IMR-90 (cell line): ENCODE data around the gene SMAD7. TPM values are rescaled to one million over a fixed set of nuclear protein-coding genes. Genes with fewer than 3 reads are reported as not detected.

ENCODE experiments used
- ATAC-seq: fragments of 200-7000 bp; cut with Tn5 transposase; 2 replicates; pipeline ENCODE4 v1.9.1; 2020; ENCODE audit warnings: low read depth, mild to moderate bottlenecking, moderate library complexity
- BruUV-seq: library from RNA; stranded (reverse); fragments of 400-500 nt; replicated peaks from 2 replicates; lab custom pipeline; 2021; lab: Mats Ljungman, UMichigan
- CTCF ChIA-PET: fragments of 300-600 bp; formaldehyde crosslinking; extraction: SDS; loops from one replicate; lab custom pipeline; 2021; ENCODE audit warnings: antibody characterized with exemption; lab: Yijun Ruan, JAX
- POLR2A ChIA-PET: fragments of 300-600 bp; sonication (Branson Sonifier 250); formaldehyde crosslinking; loops from one replicate; lab custom pipeline; 2022; ENCODE audit warnings: antibody characterized with exemption; ENCODE audit not compliant: unreplicated experiment; lab: Charles Lee
- DNase-seq: peaks from one replicate; pipeline ENCODE4 v3.0.0; 2013
- H2AFZ ChIP-seq: replicated peaks from 2 replicates; pipeline ENCODE3; 2013; ENCODE audit warnings: low read length, mild to moderate bottlenecking; ENCODE audit not compliant: poor library complexity
- H2AK5ac ChIP-seq: 2 replicates; pipeline ENCODE4 v1.6.1; 2013; ENCODE audit warnings: low read depth, low read length, inconsistent platforms
- H2AK9ac ChIP-seq: replicated peaks from 2 replicates; pipeline ENCODE3; 2013; ENCODE audit warnings: mild to moderate bottlenecking, low read depth, low read length, moderate library complexity; ENCODE audit not compliant: poor library complexity
- H2BK120ac ChIP-seq: 2 replicates; pipeline ENCODE4 v1.6.1; 2013; ENCODE audit warnings: low read depth, low read length, inconsistent platforms
- H2BK15ac ChIP-seq: 3 replicates; pipeline ENCODE4 v1.6.1; 2013; ENCODE audit warnings: low read depth, low read length, inconsistent platforms
- H2BK20ac ChIP-seq: 2 replicates; pipeline ENCODE4 v1.6.1; 2013; ENCODE audit warnings: low read depth, mild to moderate bottlenecking, inconsistent platforms, low read length, moderate library complexity
- H2BK5ac ChIP-seq: 2 replicates; pipeline ENCODE4 v1.6.1; 2013; ENCODE audit warnings: mild to moderate bottlenecking, low read depth, low read length, inconsistent platforms; ENCODE audit not compliant: poor library complexity, severe bottlenecking
- H3K14ac ChIP-seq: replicated peaks from 2 replicates; pipeline ENCODE4 v1.6.1; 2013; ENCODE audit warnings: low read depth, low read length, inconsistent platforms
- H3K18ac ChIP-seq: 2 replicates; pipeline ENCODE4 v1.6.1; 2013; ENCODE audit warnings: low read depth, low read length, control low read depth
- H3K23ac ChIP-seq: 2 replicates; pipeline ENCODE4 v1.6.1; 2013; ENCODE audit warnings: low read depth, low read length, inconsistent platforms
- H3K27ac ChIP-seq: 2 replicates; pipeline ENCODE4 v1.5.1; 2013; ENCODE audit warnings: mild to moderate bottlenecking, control low read depth, low read length; ENCODE audit not compliant: insufficient read depth
- H3K27me3 ChIP-seq: 2 replicates; pipeline ENCODE4 v1.6.1; 2013; ENCODE audit warnings: low read length; ENCODE audit not compliant: control insufficient read depth, insufficient read depth
- H3K36me3 ChIP-seq: 2 replicates; pipeline ENCODE4 v1.6.1; 2013; ENCODE audit warnings: low read length, mixed read lengths; ENCODE audit not compliant: control insufficient read depth, insufficient read depth
- H3K4ac ChIP-seq: 2 replicates; pipeline ENCODE4 v1.6.1; 2013; ENCODE audit warnings: low read depth, low read length, inconsistent platforms
- H3K4me1 ChIP-seq: 2 replicates; pipeline ENCODE4 v1.6.1; 2013; ENCODE audit warnings: low read length, mixed read lengths; ENCODE audit not compliant: control insufficient read depth, insufficient read depth
- H3K4me2 ChIP-seq: 2 replicates; pipeline ENCODE4 v1.6.1; 2013; ENCODE audit warnings: low read depth, mild to moderate bottlenecking, control low read depth, low read length, moderate library complexity
- H3K4me3 ChIP-seq: 2 replicates; pipeline ENCODE4 v1.5.1; 2013; ENCODE audit warnings: low read depth, mild to moderate bottlenecking, control low read depth, low read length, moderate library complexity; ENCODE audit not compliant: insufficient read depth
- H3K56ac ChIP-seq: 2 replicates; pipeline ENCODE4 v1.6.1; 2013; ENCODE audit warnings: low read length, inconsistent platforms; ENCODE audit not compliant: insufficient read depth; ENCODE audit errors: extremely low read depth
- H3K79me1 ChIP-seq, 2 experiments: 2 replicates each; pipeline ENCODE4 v1.6.1; 2013; ENCODE audit warnings: low read length in 2 of 2, inconsistent platforms in 1 of 2, low read depth in 1 of 2
- H3K9ac ChIP-seq: 2 replicates; pipeline ENCODE4 v1.6.1; 2013; ENCODE audit warnings: low read depth, low read length, control low read depth
- H3K9me1 ChIP-seq: 2 replicates; pipeline ENCODE4 v1.6.1; 2013; ENCODE audit warnings: low read length, inconsistent platforms; ENCODE audit not compliant: insufficient read depth
- H3K9me3 ChIP-seq: 2 replicates; pipeline ENCODE4 v1.6.1; 2013; ENCODE audit warnings: low read length; ENCODE audit not compliant: control insufficient read depth, insufficient read depth
- H4K20me1 ChIP-seq: 2 replicates; pipeline ENCODE4 v1.6.1; 2013; ENCODE audit warnings: low read length, inconsistent platforms; ENCODE audit not compliant: insufficient read depth
- H4K5ac ChIP-seq: 2 replicates; pipeline ENCODE4 v1.6.1; 2013; ENCODE audit warnings: mild to moderate bottlenecking, low read depth, low read length, control low read depth
- H4K8ac ChIP-seq, 2 experiments: 2 replicates each; pipeline ENCODE4 v1.6.1; 2013; ENCODE audit warnings: low read depth in 2 of 2, low read length in 2 of 2, control low read depth in 1 of 2, inconsistent platforms in 1 of 2
- H4K91ac ChIP-seq: 2 replicates; pipeline ENCODE4 v1.6.1; 2013; ENCODE audit warnings: low read depth, low read length, inconsistent platforms; ENCODE audit not compliant: insufficient read depth
- BHLHE40 ChIP-seq: fragments of 150-350 bp; IDR thresholded peaks from 2 replicates; pipeline ENCODE4 v1.6.1; 2016; ENCODE audit warnings: mild to moderate bottlenecking, low read depth, low read length
- CEBPB ChIP-seq: IDR thresholded peaks from 2 replicates; pipeline ENCODE4 v1.6.1; 2012; ENCODE audit warnings: low read depth, low read length, improper control_type of control experiment
- CHD1 ChIP-seq: IDR thresholded peaks from 2 replicates; pipeline ENCODE4 v1.6.1; 2012; ENCODE audit warnings: low read depth, low read length, improper control_type of control experiment
- MAFK ChIP-seq: IDR thresholded peaks from 2 replicates; pipeline ENCODE4 v1.6.1; 2012; ENCODE audit warnings: low read depth, low read length, improper control_type of control experiment
- MAZ ChIP-seq: IDR thresholded peaks from 2 replicates; pipeline ENCODE4 v1.6.1; 2012; ENCODE audit warnings: low read depth, mild to moderate bottlenecking, low read length, improper control_type of control experiment, moderate library complexity, borderline replicate concordance
- MXI1 ChIP-seq: IDR thresholded peaks from 2 replicates; pipeline ENCODE4 v1.6.1; 2012; ENCODE audit warnings: low read depth, mild to moderate bottlenecking, low read length, moderate library complexity, borderline replicate concordance
- POLR2A ChIP-seq: IDR thresholded peaks from 2 replicates; pipeline ENCODE4 v1.6.1; 2012; ENCODE audit warnings: mild to moderate bottlenecking, low read depth, low read length
- RAD21 ChIP-seq: IDR thresholded peaks from 2 replicates; pipeline ENCODE4 v1.6.1; 2012; ENCODE audit warnings: low read length, improper control_type of control experiment
- RCOR1 ChIP-seq: IDR thresholded peaks from 2 replicates; pipeline ENCODE4 v1.6.1; 2012; ENCODE audit warnings: mild to moderate bottlenecking, low read length, improper control_type of control experiment; ENCODE audit not compliant: insufficient replicate concordance
- RFX5 ChIP-seq: IDR thresholded peaks from 2 replicates; pipeline ENCODE4 v1.8.0; 2012; ENCODE audit warnings: low read depth, mild to moderate bottlenecking, low read length, moderate library complexity
- SMC3 ChIP-seq: fragments of 150-350 bp; IDR thresholded peaks from 2 replicates; pipeline ENCODE4 v1.6.1; 2016; ENCODE audit warnings: low read depth, mild to moderate bottlenecking, antibody characterized with exemption, low read length, moderate library complexity
- USF2 ChIP-seq: fragments of 150-350 bp; IDR thresholded peaks from 2 replicates; pipeline ENCODE4 v1.6.1; 2017; ENCODE audit warnings: mild to moderate bottlenecking, antibody characterized with exemption, low read length, low read depth
- WGBS, 2 experiments: methylation state at CpG; one replicate each; pipeline versions ENCODE4 v1.1.5 to v1.1.7; 2013; ENCODE audit warnings: missing lambda C conversion rate in 2 of 2; ENCODE audit not compliant: insufficient read length in 1 of 2; ENCODE audit errors: extremely low coverage in 2 of 2; 5-methylcytosine and 5-hydroxymethylcytosine counted together
- dilution Hi-C: fragments of 300-500 bp; cut with HindIII; formaldehyde crosslinking; loops from one replicate; pipeline ENCODE4 v1.14.3; 2018; ENCODE audit warnings: low sequenced_read_pairs; ENCODE audit not compliant: unreplicated experiment
- in situ Hi-C: fragments of 300-500 bp; cut with MboI; formaldehyde crosslinking; loops from 3 replicates; pipeline ENCODE4 v1.14.3; 2019; ENCODE audit warnings: low sequenced_read_pairs, inconsistent platforms, mixed read lengths
- intact Hi-C: fragments of 100-400 bp; cut with micrococcal nuclease; formaldehyde crosslinking; loops from 2 replicates; pipeline ENCODE4 v1.10.0; 2022
- polyA plus RNA-seq, 3 experiments: library from polyadenylated mRNA; depleted of rRNA; stranded (reverse); fragments of >200 nt; gene quantifications; 2 replicates each; pipeline ENCODE4 v1.2.3, GENCODE V29; 2012; ENCODE audit warnings: low replicate concordance in 1 of 3
- total RNA-seq: library from RNA; depleted of rRNA; stranded (reverse); fragments of >200 nt; gene quantifications from 2 replicates; pipeline ENCODE4 v1.2.3, GENCODE V29; 2012
- TF ChIP-seq, protein P1 (sequence below): fragments of 150-350 bp; IDR thresholded peaks from 2 replicates; pipeline ENCODE4 v1.6.1; 2016; ENCODE audit warnings: low read depth, mild to moderate bottlenecking, low read length, moderate library complexity, borderline replicate concordance

Gene SMAD7
- total and polyA plus RNA-seq, 2 of the 4 experiments (the other 2 are of a cell fraction) = 15.8 to 17.6 TPM

DNA sequence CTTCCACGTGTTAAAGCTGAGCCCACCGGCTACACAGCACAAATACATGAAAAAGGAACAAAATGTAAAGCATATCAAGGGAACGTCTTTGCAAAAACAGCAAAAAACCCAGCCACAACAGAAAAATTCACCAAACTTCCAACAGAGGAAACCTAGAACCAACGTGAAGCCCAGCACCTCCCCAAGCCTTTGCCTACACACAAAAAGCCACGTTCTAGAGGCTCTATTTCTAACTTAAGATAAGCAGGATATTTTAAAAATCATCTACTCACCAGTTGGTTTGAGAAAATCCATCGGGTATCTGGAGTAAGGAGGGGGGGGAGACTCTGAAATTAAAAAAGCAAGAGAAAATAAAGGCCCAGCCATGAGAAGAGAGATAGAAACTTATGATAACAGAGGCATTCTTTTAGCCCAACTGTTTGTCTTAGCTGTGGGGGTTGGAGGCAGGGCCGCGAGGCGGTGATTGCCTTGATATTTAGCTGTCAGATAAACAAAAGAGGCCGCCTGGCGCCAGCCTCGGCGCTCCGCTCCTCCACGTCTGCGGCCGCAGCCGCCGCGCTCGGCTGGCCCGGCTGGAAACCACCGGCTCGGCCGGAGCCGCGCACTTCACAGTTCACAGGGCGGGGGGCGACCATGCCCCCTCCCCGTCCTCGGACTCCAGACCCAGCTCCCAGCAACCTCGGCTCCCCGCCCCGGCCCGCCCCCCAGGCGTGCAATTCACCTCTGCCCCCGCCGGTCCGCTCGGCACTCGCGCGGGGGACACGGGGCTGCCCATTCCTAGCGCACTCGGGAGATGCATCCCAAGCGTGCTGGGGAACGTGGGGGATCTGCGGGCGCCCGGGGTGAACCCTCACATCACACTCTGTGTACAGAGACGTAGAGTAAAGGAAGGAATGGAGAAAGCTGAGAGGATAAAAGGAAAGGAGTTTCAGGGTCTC, 2.4 kb downstream of the SMAD7 start (continued):
- TF ChIP-seq RFX5 (no peak), MXI1 (peak; percentile 24; the same call in 1 of the 2 replicates), MAZ (peak; percentile 67; the same call in 1 of the 2 replicates)

DNA sequence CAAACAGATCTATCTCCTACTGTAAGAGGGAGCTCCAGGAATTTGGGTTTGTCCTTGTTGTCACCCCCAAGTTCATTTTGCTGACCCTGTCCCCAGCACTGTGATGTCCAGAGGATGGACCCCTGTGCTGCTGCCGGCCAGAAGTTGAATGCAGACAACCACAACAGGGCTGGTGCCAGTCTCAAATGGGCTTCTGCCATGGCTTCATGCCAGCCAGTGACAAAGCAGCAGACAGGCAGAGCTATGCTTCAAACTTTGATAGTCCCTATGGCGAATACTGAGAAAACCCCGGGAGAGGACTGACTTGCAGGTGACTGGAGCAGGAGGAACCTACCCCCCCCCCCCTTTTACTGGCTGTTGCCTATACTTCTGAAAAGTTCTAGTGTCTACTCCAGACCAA, 3.2 kb downstream of the SMAD7 start:
- Histone ChIP-seq H2AFZ (no peak overlapping the region), H4K8ac (peak overlapping the region in 1 of 2 experiments; percentile 54; a peak in 1 of 4 replicates), H3K36me3 (peaks cover 33% of the 10 kb centered on the region), H3K27me3 (no peaks in the 10 kb centered on the region), H2BK5ac (peak overlapping the region; percentile 36), H3K79me1 (peaks cover 4 to 49% of the 10 kb centered on the region in 2 experiments; a peak in 2 of 4 replicates), H2BK120ac (peak overlapping the region; percentile 70), H2BK15ac (peak overlapping the region; percentile 39; the same call in 1 of the 3 replicates), H3K4me2 (peak overlapping the region; percentile 88), H3K27ac (peak overlapping the region; percentile 26), H2AK5ac (peak overlapping the region; percentile 46; the same call in 1 of the 2 replicates), H3K4ac (peak overlapping the region; percentile 66), H2AK9ac (peak overlapping the region; percentile 35), H3K14ac (peak overlapping the region; percentile 76), H4K91ac (peak overlapping the region; percentile 88), H3K4me1 (peaks cover 25% of the 10 kb centered on the region), H3K56ac (peak overlapping the region; percentile 96), H4K20me1 (peaks cover 80% of the 10 kb centered on the region), H3K23ac (peak overlapping the region; percentile 93), H3K9ac (peak overlapping the region; percentile 77), H2BK20ac (peak overlapping the region; percentile 51), H3K9me3 (no peaks in the 10 kb centered on the region), H3K18ac (peak overlapping the region; percentile 36; the same call in 1 of the 2 replicates), H3K4me3 (peak overlapping the region; percentile 99), H3K9me1 (peaks cover 29% of the 10 kb centered on the region), H4K5ac (no peak overlapping the region)
- no peak for DNase-seq
- no TSS peak for BruUV-seq
- in situ Hi-C loops = loop anchor here (10.0 to 25.0 kb wide), 2 partner anchors 227 to 410 kb away; partner anchors contain the start of gene CTIF
- POLR2A ChIA-PET = no interaction called here
- CTCF ChIA-PET = interaction anchor here (0.6 to 1.5 kb wide), 5 partner anchors 11 to 229 kb away, joined by 3 to 5 read pairs (median 3); no protein-coding TSS in a partner anchor
- dilution Hi-C loops = no loop called here
- intact Hi-C loops = loop anchor here (5.0 kb wide), 1 partner anchor 80 kb away; no protein-coding TSS in a partner anchor
- ATAC-seq = no peak
- 0% methylated on average over 3 of the region's 3 CpGs; no CpG with 5 or more reads in 1 of the 2 experiments for WGBS, 2 experiments
- TF ChIP-seq BHLHE40 (no peak), RCOR1 (no peak), CEBPB (no peak), RAD21 (no peak), SMC3 (no peak), MAFK (no peak), USF2 (no peak), CHD1 (no peak), POLR2A (no peak), MXI1 (no peak), MAZ (no peak)
- TF ChIP-seq, protein P1, sequence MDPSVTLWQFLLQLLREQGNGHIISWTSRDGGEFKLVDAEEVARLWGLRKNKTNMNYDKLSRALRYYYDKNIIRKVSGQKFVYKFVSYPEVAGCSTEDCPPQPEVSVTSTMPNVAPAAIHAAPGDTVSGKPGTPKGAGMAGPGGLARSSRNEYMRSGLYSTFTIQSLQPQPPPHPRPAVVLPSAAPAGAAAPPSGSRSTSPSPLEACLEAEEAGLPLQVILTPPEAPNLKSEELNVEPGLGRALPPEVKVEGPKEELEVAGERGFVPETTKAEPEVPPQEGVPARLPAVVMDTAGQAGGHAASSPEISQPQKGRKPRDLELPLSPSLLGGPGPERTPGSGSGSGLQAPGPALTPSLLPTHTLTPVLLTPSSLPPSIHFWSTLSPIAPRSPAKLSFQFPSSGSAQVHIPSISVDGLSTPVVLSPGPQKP = no peak
